Measurements from ENCODE around the gene HEATR1. TPM values are rescaled to one million over a fixed set of nuclear protein-coding genes. Genes with fewer than 3 reads are reported as not detected.
A peak's percentile ranks its signal among the peaks of the same experiment; 100 is the strongest.

HEATR1 gene
- total RNA-seq, 1 experiment from 2014 or later = 27.6 TPM

GRCh38 chr1:236623371-236624166 lies 19.3 kb upstream of the HEATR1 start:
- ChIA-PET POLR2A (ENCODE audit: unreplicated experiment) (no interaction called here), CTCF (no interaction called here)
- no peaks in the 10 kb centered on the region for H3K79me2 ChIP-seq (ENCODE audit: low read length)
- no peak overlapping the region for H2AFZ ChIP-seq (ENCODE audit: low read length)
- H3K4me1 ChIP-seq (ENCODE audit: insufficient read depth, low read length) = no peaks in the 10 kb centered on the region
- H3K9ac ChIP-seq (ENCODE audit: low read length) = no peak overlapping the region
- intact Hi-C loops (cut with micrococcal nuclease) = no loop called here
- H3K36me3 ChIP-seq (ENCODE audit: low read depth, low read length) = no peaks in the 10 kb centered on the region
- H3K9me2 ChIP-seq (replicated peaks; ENCODE audit: low read length) = no peaks in the 10 kb centered on the region
- peaks cover 26% of the 10 kb centered on the region for H3K27me3 ChIP-seq (ENCODE audit: low read length)
- H4K20me1 ChIP-seq (ENCODE audit: low read length) = no peaks in the 10 kb centered on the region
- ATAC-seq (no peak), DNase-seq (peak; percentile 10)
- no peak overlapping the region for H3K4me2 ChIP-seq (ENCODE audit: low read length)
- no peaks in the 10 kb centered on the region for H3K9me3 ChIP-seq (ENCODE audit: low read length)
- H3K27ac ChIP-seq (ENCODE audit: low read length) = no peak overlapping the region
- TF ChIP-seq CTCF (conservative IDR thresholded peaks at IDR 0.05; ENCODE audit: low read depth, low read length) = no peak
- no peak for TF ChIP-seq EZH2 (IDR thresholded peaks at IDR 0.05; ENCODE audit: low read length, unreplicated experiment)
- TF ChIP-seq EZH2phosphoT487 (IDR thresholded peaks at IDR 0.05; ENCODE audit: borderline replicate concordance, low read length) = no peak
- H3K4me3 ChIP-seq (ENCODE audit: low read length) = no peak overlapping the region
- BruUV-seq (replicated peaks) = no TSS peak
- no peaks in the 10 kb centered on the region for H3F3A ChIP-seq (ENCODE audit: low read length, unreplicated experiment)

GRCh38 chr1:236622407-236622806 lies 18.1 kb upstream of the HEATR1 start:
- no peaks in the 10 kb centered on the region for H4K20me1 ChIP-seq (ENCODE audit: low read length)
- no peaks in the 10 kb centered on the region for H3F3A ChIP-seq (ENCODE audit: low read length, unreplicated experiment)
- H3K4me2 ChIP-seq (ENCODE audit: low read length) = no peak overlapping the region
- TF ChIP-seq EZH2phosphoT487 (IDR thresholded peaks at IDR 0.05; ENCODE audit: borderline replicate concordance, low read length) (no peak), CTCF (conservative IDR thresholded peaks at IDR 0.05; ENCODE audit: low read depth, low read length) (no peak), EZH2 (IDR thresholded peaks at IDR 0.05; ENCODE audit: low read length, unreplicated experiment) (no peak)
- ChIA-PET CTCF (no interaction called here), POLR2A (ENCODE audit: unreplicated experiment) (no interaction called here)
- H3K79me2 ChIP-seq (ENCODE audit: low read length) = no peaks in the 10 kb centered on the region
- H2AFZ ChIP-seq (ENCODE audit: low read length) = no peak overlapping the region
- BruUV-seq (replicated peaks) = no TSS peak
- H3K9ac ChIP-seq (ENCODE audit: low read length) = no peak overlapping the region
- intact Hi-C loops (cut with micrococcal nuclease) = no loop called here
- no peaks in the 10 kb centered on the region for H3K9me3 ChIP-seq (ENCODE audit: low read length)
- H3K4me3 ChIP-seq (ENCODE audit: low read length) = no peak overlapping the region
- H3K4me1 ChIP-seq (ENCODE audit: insufficient read depth, low read length) = no peaks in the 10 kb centered on the region
- no peaks in the 10 kb centered on the region for H3K9me2 ChIP-seq (replicated peaks; ENCODE audit: low read length)
- peaks cover 21% of the 10 kb centered on the region for H3K27me3 ChIP-seq (ENCODE audit: low read length)
- DNase-seq (no peak), ATAC-seq (no peak)
- no peaks in the 10 kb centered on the region for H3K36me3 ChIP-seq (ENCODE audit: low read depth, low read length)
- H3K27ac ChIP-seq (ENCODE audit: low read length) = no peak overlapping the region

- DNase-seq = no peak
- ChIA-PET CTCF (no interaction called here), POLR2A (ENCODE audit: unreplicated experiment) (no interaction called here)
- Histone ChIP-seq H3K79me2 (ENCODE audit: low read length) (no peaks in the 10 kb centered on the region), H3F3A (ENCODE audit: low read length, unreplicated experiment) (no peaks in the 10 kb centered on the region), H3K4me1 (ENCODE audit: insufficient read depth, low read length) (no peaks in the 10 kb centered on the region), H3K36me3 (ENCODE audit: low read depth, low read length) (no peaks in the 10 kb centered on the region), H3K4me3 (ENCODE audit: low read length) (no peak overlapping the region), H3K27me3 (ENCODE audit: low read length) (peaks cover 26% of the 10 kb centered on the region), H3K9me2 (replicated peaks; ENCODE audit: low read length) (no peaks in the 10 kb centered on the region), H3K27ac (ENCODE audit: low read length) (no peak overlapping the region), H4K20me1 (ENCODE audit: low read length) (no peaks in the 10 kb centered on the region), H3K9ac (ENCODE audit: low read length) (no peak overlapping the region), H2AFZ (ENCODE audit: low read length) (no peak overlapping the region), H3K9me3 (ENCODE audit: low read length) (no peaks in the 10 kb centered on the region), H3K4me2 (ENCODE audit: low read length) (no peak overlapping the region)
- intact Hi-C loops (cut with micrococcal nuclease) = loop anchor here (10.0 kb wide), 1 partner anchor 155 kb away; no protein-coding TSS in a partner anchor
- BruUV-seq (replicated peaks) = no TSS peak
- no peak for ATAC-seq
- no peak for TF ChIP-seq CTCF (conservative IDR thresholded peaks at IDR 0.05; ENCODE audit: low read depth, low read length)
- no peak for TF ChIP-seq EZH2 (IDR thresholded peaks at IDR 0.05; ENCODE audit: low read length, unreplicated experiment)
- no peak for TF ChIP-seq EZH2phosphoT487 (IDR thresholded peaks at IDR 0.05; ENCODE audit: borderline replicate concordance, low read length)
These were observed 15.1 kb upstream of the HEATR1 start for GRCh38 chr1:236619398-236619797.

Data from PC-3 (cell line).